Stimulated activated naive B cell treated with anti-CD40 and anti-IgM and Interleukin-4, amounts not matched to agents 10 μg/mL and 1 μg/mL and 100 μg/mL, for 72 hours (primary cell): ENCODE measurements around the gene MAGEA3.
"Not testable (repeated sequence)": the region's sequence is repeated elsewhere in the genome, so short reads cannot be mapped to it uniquely, and the experiment has no call there.

Source experiments
- ATAC-seq, 2 donors: fragments of 150-1000 bp; cut with Tn5 transposase; replicated peaks; 2 replicates each; pipeline ENCODE4 v1.10.0; 2021; ENCODE audit warnings: moderate library complexity in 1 of 2
- DNase-seq: peaks from one replicate; pipeline ENCODE4 v3.0.0; 2021
- H3K27ac Mint-ChIP-seq: one replicate; pipeline ENCODE4 v1.8.0; 2022; ENCODE audit warnings: mild to moderate bottlenecking, mixed read lengths
- H3K27me3 Mint-ChIP-seq, 2 donors: one replicate each; pipeline ENCODE4 v1.8.0; 2022; ENCODE audit warnings: mixed read lengths in 2 of 2
- H3K36me3 Mint-ChIP-seq, 2 donors: one replicate each; pipeline ENCODE4 v1.8.0; 2022; ENCODE audit warnings: mixed read lengths in 2 of 2, mild to moderate bottlenecking in 1 of 2
- H3K4me1 Mint-ChIP-seq, 2 donors: one replicate each; pipeline ENCODE4 v1.8.0; 2022; ENCODE audit warnings: mixed read lengths in 2 of 2, mild to moderate bottlenecking in 1 of 2
- H3K4me3 Mint-ChIP-seq, 2 donors: one replicate each; pipeline ENCODE4 v1.8.0; 2022; ENCODE audit warnings: mild to moderate bottlenecking in 2 of 2, mixed read lengths in 2 of 2, moderate library complexity in 1 of 2
- H3K9me3 Mint-ChIP-seq, 2 donors: one replicate each; pipeline ENCODE4 v1.8.0; 2022; ENCODE audit warnings: mixed read lengths in 2 of 2, mild to moderate bottlenecking in 1 of 2

MAGEA3 gene

GRCh38 chrX:152697952-152698931, at the start of gene MAGEA3:
TSS of gene MAGEA3 (plus strand) at chrX:152698794. CDS start at chrX:152700833, 2,039 bp downstream.
- DNase-seq, H3K9me3 Mint-ChIP-seq, H3K27me3 Mint-ChIP-seq, H3K4me3 Mint-ChIP-seq, ATAC-seq, H3K27ac Mint-ChIP-seq, H3K4me1 Mint-ChIP-seq, H3K36me3 Mint-ChIP-seq: not testable (repeated sequence)

GRCh38 chrX:152652060-152652459, 46.5 kb upstream of the MAGEA3 start:
- Mint-ChIP-seq H3K36me3 (no peaks in the 10 kb centered on the region), H3K4me1 (no peaks in the 10 kb centered on the region), H3K4me3 (no peak overlapping the region), H3K27me3 (peaks cover 0 to 5% of the 10 kb centered on the region in 2 donors), H3K9me3 (peaks cover 1 to 5% of the 10 kb centered on the region in 2 donors), H3K27ac (no peak overlapping the region)
- DNase-seq (no peak), ATAC-seq (no peak)

- Mint-ChIP-seq H3K4me1 (no peaks in the 10 kb centered on the region), H3K27ac (no peak overlapping the region), H3K9me3 (peaks cover 1 to 5% of the 10 kb centered on the region in 2 donors), H3K4me3 (no peak overlapping the region), H3K36me3 (no peaks in the 10 kb centered on the region), H3K27me3 (peaks cover 0 to 6% of the 10 kb centered on the region in 2 donors)
- DNase-seq (no peak), ATAC-seq (no peak)
These were observed 46.1 kb upstream of the MAGEA3 start for GRCh38 chrX:152652467-152652866.

GRCh38 chrX:152656087-152656486, 42.5 kb upstream of the MAGEA3 start:
- Mint-ChIP-seq H3K36me3 (no peaks in the 10 kb centered on the region), H3K4me3 (no peak overlapping the region), H3K9me3 (peaks cover 1 to 5% of the 10 kb centered on the region in 2 donors), H3K4me1 (no peaks in the 10 kb centered on the region), H3K27ac (no peak overlapping the region), H3K27me3 (peaks cover 0 to 14% of the 10 kb centered on the region in 2 donors)
- no peak for DNase-seq
- ATAC-seq = no peak

GRCh38 chrX:152656890-152657289, 41.7 kb upstream of the MAGEA3 start:
- Mint-ChIP-seq H3K27me3 (peaks cover 0 to 14% of the 10 kb centered on the region in 2 donors), H3K9me3 (peaks cover 1 to 5% of the 10 kb centered on the region in 2 donors), H3K36me3 (no peaks in the 10 kb centered on the region), H3K4me1 (no peaks in the 10 kb centered on the region), H3K4me3 (no peak overlapping the region), H3K27ac (no peak overlapping the region)
- no peak for ATAC-seq
- no peak for DNase-seq

GRCh38 chrX:152658302-152658701, 40.3 kb upstream of the MAGEA3 start:
- peaks cover 0 to 11% of the 10 kb centered on the region in 2 donors for H3K27me3 Mint-ChIP-seq
- H3K9me3 Mint-ChIP-seq = peaks cover 1 to 5% of the 10 kb centered on the region in 2 donors
- no peaks in the 10 kb centered on the region for H3K36me3 Mint-ChIP-seq
- H3K27ac Mint-ChIP-seq = no peak overlapping the region
- ATAC-seq (no peak), DNase-seq (no peak)
- no peak overlapping the region for H3K4me3 Mint-ChIP-seq
- H3K4me1 Mint-ChIP-seq = no peaks in the 10 kb centered on the region

- Mint-ChIP-seq H3K4me3 (no peak overlapping the region), H3K27ac (no peak overlapping the region), H3K9me3 (peaks cover 4 to 12% of the 10 kb centered on the region in 2 donors), H3K36me3 (peaks cover 0 to 2% of the 10 kb centered on the region in 2 donors), H3K27me3 (peaks cover 0 to 12% of the 10 kb centered on the region in 2 donors), H3K4me1 (no peaks in the 10 kb centered on the region)
- DNase-seq (no peak), ATAC-seq (no peak)
These were observed 35.5 kb upstream of the MAGEA3 start for GRCh38 chrX:152663086-152663485.

- no peak for DNase-seq
- Mint-ChIP-seq H3K36me3 (no peaks in the 10 kb centered on the region), H3K27ac (no peak overlapping the region), H3K4me1 (no peaks in the 10 kb centered on the region), H3K4me3 (no peak overlapping the region), H3K27me3 (no peaks in the 10 kb centered on the region), H3K9me3 (peaks cover 0 to 2% of the 10 kb centered on the region in 2 donors)
- no peak for ATAC-seq
These were observed 24.5 kb upstream of the MAGEA3 start for GRCh38 chrX:152674135-152674534.

GRCh38 chrX:152674652-152675051, 23.9 kb upstream of the MAGEA3 start:
- H3K36me3 Mint-ChIP-seq, H3K4me3 Mint-ChIP-seq, H3K27me3 Mint-ChIP-seq, H3K4me1 Mint-ChIP-seq, H3K9me3 Mint-ChIP-seq, DNase-seq, H3K27ac Mint-ChIP-seq, ATAC-seq: not testable (repeated sequence)

GRCh38 chrX:152681012-152681411, 17.6 kb upstream of the MAGEA3 start:
- not testable (repeated sequence) for DNase-seq, H3K27me3 Mint-ChIP-seq, H3K4me1 Mint-ChIP-seq, H3K4me3 Mint-ChIP-seq, H3K9me3 Mint-ChIP-seq, H3K36me3 Mint-ChIP-seq, H3K27ac Mint-ChIP-seq
- ATAC-seq = peak; percentile 60 to 81

GRCh38 chrX:152700390-152700789, 1.8 kb downstream of the MAGEA3 start:
- not testable (repeated sequence) for H3K4me1 Mint-ChIP-seq, H3K27ac Mint-ChIP-seq, DNase-seq, H3K9me3 Mint-ChIP-seq, H3K36me3 Mint-ChIP-seq, ATAC-seq, H3K27me3 Mint-ChIP-seq, H3K4me3 Mint-ChIP-seq

- H3K9me3 Mint-ChIP-seq, ATAC-seq, H3K27me3 Mint-ChIP-seq, DNase-seq, H3K36me3 Mint-ChIP-seq, H3K4me1 Mint-ChIP-seq, H3K27ac Mint-ChIP-seq, H3K4me3 Mint-ChIP-seq: not testable (repeated sequence)
These were observed 7.9 kb downstream of the MAGEA3 start for GRCh38 chrX:152706500-152706899.

GRCh38 chrX:152709173-152709572, 10.6 kb downstream of the MAGEA3 start, which contains the start of gene CSAG2:
TSS of gene CSAG2 (minus strand) at chrX:152709273. CDS start at chrX:152709112, 161 bp downstream.
- not testable (repeated sequence) for H3K27me3 Mint-ChIP-seq, ATAC-seq, DNase-seq

GRCh38 chrX:152713195-152713594, 14.6 kb downstream of the MAGEA3 start:
- H3K27ac Mint-ChIP-seq, H3K4me1 Mint-ChIP-seq, H3K27me3 Mint-ChIP-seq, DNase-seq, H3K4me3 Mint-ChIP-seq, H3K36me3 Mint-ChIP-seq, H3K9me3 Mint-ChIP-seq, ATAC-seq: not testable (repeated sequence)

More at GRCh38 chrX:152709173-152709572, 10.6 kb downstream of the MAGEA3 start, which contains the start of gene CSAG2:
- H3K4me3 Mint-ChIP-seq, H3K36me3 Mint-ChIP-seq, H3K4me1 Mint-ChIP-seq, H3K9me3 Mint-ChIP-seq, H3K27ac Mint-ChIP-seq: not testable (repeated sequence)
